HG03103 (cell line): ENCODE data around the gene RNF128.

ENCODE experiments used
- ATAC-seq: cut with Tn5 transposase; IDR thresholded peaks from one replicate; pipeline ENCODE4 v1.9.1; 2021; ENCODE audit warnings: low read depth; ENCODE audit not compliant: unreplicated experiment

The RNF128 gene, protein sequence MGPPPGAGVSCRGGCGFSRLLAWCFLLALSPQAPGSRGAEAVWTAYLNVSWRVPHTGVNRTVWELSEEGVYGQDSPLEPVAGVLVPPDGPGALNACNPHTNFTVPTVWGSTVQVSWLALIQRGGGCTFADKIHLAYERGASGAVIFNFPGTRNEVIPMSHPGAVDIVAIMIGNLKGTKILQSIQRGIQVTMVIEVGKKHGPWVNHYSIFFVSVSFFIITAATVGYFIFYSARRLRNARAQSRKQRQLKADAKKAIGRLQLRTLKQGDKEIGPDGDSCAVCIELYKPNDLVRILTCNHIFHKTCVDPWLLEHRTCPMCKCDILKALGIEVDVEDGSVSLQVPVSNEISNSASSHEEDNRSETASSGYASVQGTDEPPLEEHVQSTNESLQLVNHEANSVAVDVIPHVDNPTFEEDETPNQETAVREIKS

GRCh38 chrX:106726485-106727437 lies at the start of gene RNF128:
Gene RNF128, plus strand, starts transcription at chrX:106726701. Its CDS starts 213 bp downstream, at chrX:106726914.
- peak; percentile 80 for ATAC-seq

GRCh38 chrX:106680716-106681115 lies 45.8 kb upstream of the RNF128 start:
- ATAC-seq = no peak

GRCh38 chrX:106684207-106684606 lies 42.3 kb upstream of the RNF128 start:
- no peak for ATAC-seq

DNA sequence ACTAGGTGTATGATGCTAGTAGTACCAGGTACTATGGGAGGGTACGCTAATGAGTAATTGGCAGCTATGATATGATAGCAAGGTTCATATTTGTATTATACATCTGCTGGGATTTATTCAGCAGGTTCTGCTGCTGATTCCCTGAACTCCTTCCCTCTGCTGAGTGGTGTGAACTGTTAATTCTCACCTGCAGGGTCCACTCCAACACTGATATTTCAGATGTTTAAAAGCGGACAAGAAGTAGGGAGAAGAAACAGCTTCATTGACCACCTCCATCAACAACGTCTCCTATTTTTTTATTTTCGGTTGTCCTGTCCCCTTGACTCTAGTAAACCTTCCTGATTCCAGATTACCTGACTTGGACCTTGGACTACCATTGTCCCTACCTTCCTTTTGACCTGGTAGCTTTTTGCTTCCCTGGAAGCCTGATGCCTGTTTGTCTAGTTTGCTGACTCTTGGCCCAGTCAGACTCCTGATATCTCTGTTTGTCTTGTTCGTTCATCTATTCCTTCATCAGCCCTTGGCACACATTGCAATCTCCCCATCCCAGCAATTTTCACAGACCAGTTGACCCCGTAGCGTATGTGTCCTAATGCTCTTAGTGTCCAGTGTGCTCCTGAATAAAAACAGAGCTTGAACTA lies 34.0 kb upstream of the RNF128 start:
- ATAC-seq = no peak

DNA sequence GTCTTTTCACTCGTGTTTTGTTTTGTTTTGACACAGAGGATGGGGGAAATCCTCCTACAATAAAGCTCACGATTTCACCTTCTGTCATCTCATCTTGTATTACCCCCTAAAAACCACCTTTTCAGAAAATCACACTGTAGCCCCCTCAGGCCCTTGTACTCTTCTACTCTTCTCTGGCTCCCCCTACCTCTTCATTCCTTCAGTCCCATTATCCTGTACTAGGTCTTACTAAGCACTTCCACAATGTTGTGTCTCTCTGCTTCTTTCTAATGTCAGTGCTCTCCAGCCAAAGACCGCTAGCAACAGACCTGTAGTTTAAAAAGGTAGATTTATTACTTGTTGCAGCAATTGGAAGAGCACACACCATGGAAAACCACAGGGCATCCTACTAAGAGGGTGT lies 30.0 kb upstream of the RNF128 start:
- ATAC-seq = no peak

DNA sequence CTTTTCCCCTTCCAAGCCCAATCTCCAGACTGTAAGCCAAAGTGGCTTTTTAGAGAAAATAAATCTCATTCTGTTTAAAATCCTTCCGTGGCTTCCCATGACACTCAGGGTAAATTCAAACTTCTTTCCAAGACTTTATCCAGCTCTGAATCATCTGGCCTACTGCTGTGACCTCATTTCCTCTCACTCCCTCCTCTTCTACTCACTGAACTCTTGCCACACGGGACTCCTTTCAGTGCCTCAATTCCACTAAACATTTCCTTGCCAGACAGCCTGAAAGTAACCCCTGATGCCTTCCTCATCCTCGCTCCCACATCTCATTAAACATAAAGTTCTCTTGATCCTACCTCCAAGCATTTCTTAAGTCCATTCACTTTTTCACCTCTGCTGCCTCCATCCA lies 27.8 kb upstream of the RNF128 start:
- ATAC-seq = no peak

GRCh38 chrX:106702636-106703035 lies 23.9 kb upstream of the RNF128 start:
- ATAC-seq = no peak

- no peak for ATAC-seq
These were observed 20.0 kb upstream of the RNF128 start for GRCh38 chrX:106706466-106706865.

- ATAC-seq = no peak
These were observed 18.6 kb upstream of the RNF128 start for GRCh38 chrX:106707771-106708454.

DNA sequence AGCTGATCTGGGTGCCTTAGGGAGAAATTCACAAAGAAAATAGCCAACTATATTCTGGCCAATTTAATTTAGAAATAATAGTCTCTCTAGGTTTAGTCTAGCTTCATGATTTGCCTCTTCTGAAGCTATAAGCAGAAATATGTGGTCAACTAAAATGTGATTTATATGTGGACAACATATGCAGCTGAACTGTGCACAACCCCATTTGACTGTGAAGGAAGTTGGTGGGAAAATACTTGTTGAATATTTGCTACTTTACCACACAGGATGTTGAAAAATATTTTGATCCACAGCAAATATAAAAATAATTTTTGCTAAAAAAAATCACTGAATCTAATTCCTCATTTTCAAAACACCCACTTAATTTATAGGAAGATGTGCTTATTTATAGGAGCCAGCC lies 15.7 kb upstream of the RNF128 start:
- no peak for ATAC-seq

- ATAC-seq = no peak
These were observed 15.1 kb upstream of the RNF128 start for GRCh38 chrX:106711375-106711774.

DNA sequence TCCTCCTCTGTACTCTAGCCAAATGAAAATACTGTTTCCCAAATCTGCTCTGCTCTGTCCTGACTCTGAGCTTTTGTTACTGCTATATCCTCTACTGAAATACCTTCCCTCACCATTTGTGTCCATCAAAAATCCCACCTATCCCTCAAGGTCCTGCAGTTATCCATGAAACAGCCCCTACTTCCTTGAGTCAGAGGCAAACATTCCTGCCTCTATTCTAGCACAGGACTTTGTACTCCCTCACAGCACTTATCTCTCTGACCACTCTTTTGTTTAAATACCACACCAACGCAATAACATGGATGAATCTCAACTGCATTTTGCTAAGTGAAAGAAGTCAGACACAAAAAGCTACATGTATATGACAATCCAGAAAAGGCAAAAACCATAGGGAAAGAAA lies 10.5 kb upstream of the RNF128 start:
- no peak for ATAC-seq

GRCh38 chrX:106716463-106716862 lies 10.0 kb upstream of the RNF128 start:
- no peak for ATAC-seq

DNA sequence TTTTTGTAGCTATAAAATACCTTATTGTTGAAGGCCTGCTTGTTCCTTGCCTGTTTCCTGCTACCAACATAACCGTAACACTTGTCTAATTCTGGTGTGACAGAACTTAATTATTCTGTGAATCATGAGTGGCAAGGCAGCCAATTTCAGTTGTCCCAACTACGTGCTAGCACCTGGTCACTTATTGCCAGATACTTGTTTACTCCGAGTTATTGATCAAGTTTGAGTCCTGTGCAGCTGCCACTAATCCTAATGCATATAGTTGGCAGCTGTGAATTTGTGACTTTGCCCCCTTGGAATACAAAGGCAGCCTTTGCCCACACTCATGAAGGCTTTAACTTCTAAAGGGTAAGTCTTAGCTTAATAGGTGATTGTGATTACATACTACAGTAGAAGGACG lies 7.8 kb upstream of the RNF128 start:
- ATAC-seq = no peak

DNA sequence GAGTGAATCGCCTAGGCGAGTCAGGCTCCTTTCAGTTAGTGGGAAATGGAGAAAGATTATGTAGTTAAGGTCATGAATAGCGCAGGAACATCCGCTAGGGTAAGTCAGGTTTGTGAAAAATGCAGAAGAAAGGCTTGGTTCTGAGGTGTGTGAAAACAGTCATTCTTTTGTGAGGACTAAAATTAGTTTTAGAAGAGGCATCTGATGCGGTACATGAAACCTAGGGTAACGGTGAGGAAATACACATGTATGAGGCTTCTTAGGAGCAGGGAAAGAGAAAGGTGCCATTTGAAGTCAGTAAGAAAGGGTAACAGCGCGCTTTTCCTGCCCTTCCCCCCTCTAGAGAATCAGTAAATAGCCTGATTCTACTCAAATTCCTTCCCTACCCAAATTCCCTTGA lies 570 bp upstream of the RNF128 start:
- ATAC-seq = no peak

DNA sequence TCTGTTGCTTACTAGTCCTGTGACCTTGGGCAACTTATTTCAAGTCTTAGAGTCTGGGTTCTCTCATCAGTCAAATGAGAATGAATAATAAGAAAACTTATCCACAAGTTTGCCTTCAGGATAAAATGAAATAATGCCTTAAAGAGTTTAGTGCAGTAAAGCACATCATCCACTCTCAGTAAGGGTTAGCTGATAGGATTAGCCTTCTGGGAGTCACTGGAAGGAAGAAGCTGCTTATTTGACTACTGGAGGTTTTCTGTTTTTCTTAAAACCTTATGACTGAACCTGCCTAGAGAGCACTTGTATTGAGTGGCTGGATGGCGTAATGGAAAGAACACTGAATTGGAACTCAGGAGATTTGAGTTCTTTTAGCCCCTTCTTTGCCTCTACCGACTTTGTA lies 1.8 kb downstream of the RNF128 start:
- ATAC-seq = no peak

GRCh38 chrX:106730401-106730800 lies 3.9 kb downstream of the RNF128 start:
- no peak for ATAC-seq

- no peak for ATAC-seq
These were observed 5.1 kb downstream of the RNF128 start for GRCh38 chrX:106731590-106731989.

DNA sequence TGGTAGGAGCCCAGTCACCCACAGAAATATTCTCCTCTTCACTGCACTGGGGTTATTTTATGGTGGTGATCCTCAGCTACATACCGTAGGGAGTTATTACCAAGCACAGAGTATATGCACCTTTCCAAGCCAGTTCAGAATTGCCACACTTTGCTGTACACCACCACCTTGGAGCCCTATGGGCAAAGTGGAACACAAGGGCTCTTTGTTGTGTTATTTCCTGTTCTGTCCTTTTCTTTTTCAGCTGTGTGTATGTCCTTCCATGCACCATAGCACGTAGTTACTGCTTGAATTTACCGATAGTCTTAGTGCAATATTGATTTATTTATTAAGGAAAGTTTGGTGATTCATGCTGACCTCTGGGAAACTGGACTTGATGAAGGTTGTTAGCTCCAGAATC lies 8.3 kb downstream of the RNF128 start:
- no peak for ATAC-seq

DNA sequence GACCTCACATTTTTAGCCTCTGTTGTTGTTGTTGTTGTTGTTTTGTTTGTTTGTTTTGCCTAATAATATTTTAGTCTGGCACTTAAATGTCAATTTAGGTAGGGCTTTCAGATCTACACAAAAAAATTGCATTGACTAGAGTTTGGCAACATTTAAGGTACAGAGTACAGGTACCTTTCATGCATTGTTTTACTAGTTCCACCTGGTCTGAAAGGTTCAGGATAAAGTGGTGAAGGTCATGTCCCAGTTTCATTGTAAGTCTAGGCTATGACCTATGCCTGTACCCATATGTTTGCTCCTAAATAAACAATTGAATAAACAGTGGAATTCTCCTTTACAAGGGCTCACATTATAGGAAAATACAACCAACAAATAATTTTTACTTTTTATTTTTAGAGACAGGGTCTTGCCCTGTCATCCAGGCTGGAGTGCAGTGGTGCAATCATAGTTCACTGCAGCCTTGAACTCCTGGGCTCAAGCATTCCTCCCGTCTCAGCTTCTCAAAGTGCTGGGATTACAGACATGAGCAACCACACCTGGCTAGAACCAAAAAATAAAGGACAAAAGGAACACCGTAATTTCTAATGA lies 13.8 kb downstream of the RNF128 start:
- ATAC-seq = no peak
